GM12878 (cell line): ENCODE results near the gene NECAB3. TPM values are rescaled to one million over a fixed set of nuclear protein-coding genes. Genes with fewer than 3 reads are reported as not detected.

Experiments
- ATAC-seq: fragments of 200-7000 bp; cut with Tn5 transposase; 3 replicates; pipeline ENCODE4 v1.9.1; 2020; ENCODE audit warnings: mild to moderate bottlenecking, moderate library complexity
- BruUV-seq: library from RNA; stranded (reverse); fragments of 400-500 nt; replicated peaks from 2 replicates; lab custom pipeline; 2021; lab: Mats Ljungman, UMichigan
- CTCF ChIA-PET: fragments of 300-600 bp; sonication (Branson Sonifier 250); formaldehyde crosslinking; extraction: SDS; loops from one replicate; lab custom pipeline; 2021; ENCODE audit warnings: inconsistent platforms; lab: Yijun Ruan, JAX
- POLR2A ChIA-PET: fragments of 350-600 bp; formaldehyde crosslinking; extraction: SDS; loops from one replicate; lab custom pipeline; 2021; ENCODE audit warnings: inconsistent platforms; lab: Charles Lee
- RAD21 ChIA-PET: fragments of 300-600 bp; sonication (Branson Sonifier 250); formaldehyde crosslinking; loops from one replicate; lab custom pipeline; 2023; ENCODE audit warnings: antibody characterized with exemption; ENCODE audit not compliant: unreplicated experiment; lab: Charles Lee
- SMC1A ChIA-PET: fragments of 300-600 bp; sonication (Branson Sonifier 250); formaldehyde crosslinking; loops from one replicate; lab custom pipeline; 2023; ENCODE audit not compliant: unreplicated experiment, uncharacterized antibody; lab: Charles Lee
- DNase-seq: peaks from one replicate; pipeline ENCODE4 v3.0.0-alpha.2; 2011; ENCODE audit warnings: low read depth, low spot score
- FAIRE-seq: peaks from 3 replicates; lab custom pipeline; 2011; peaks lifted over from hg19 to GRCh38; lab: Jason Lieb, UNC
- H2AFZ ChIP-seq: 2 replicates; pipeline ENCODE4 v1.6.0; 2011; ENCODE audit warnings: low read depth, low read length, control low read depth; ENCODE audit not compliant: control insufficient read depth
- H3K27ac ChIP-seq: 2 replicates; pipeline ENCODE4 v1.5.1; 2011; ENCODE audit warnings: control low read depth; ENCODE audit not compliant: control insufficient read depth, insufficient read depth
- H3K27me3 ChIP-seq, 2 experiments: replicated peaks in 1 of 2; 2 replicates each; pipeline versions ENCODE4 v1.6.0 to v1.6.1; 2011; ENCODE audit warnings: low read length in 1 of 2; ENCODE audit not compliant: control insufficient read depth in 2 of 2, insufficient read depth in 2 of 2
- H3K36me3 ChIP-seq, 2 experiments: 2 replicates each; pipeline ENCODE4 v1.5.1; 2011; ENCODE audit warnings: low read length in 1 of 2; ENCODE audit not compliant: control insufficient read depth in 2 of 2, insufficient read depth in 2 of 2
- H3K4me1 ChIP-seq: 2 replicates; pipeline ENCODE4 v1.6.1; 2011; ENCODE audit warnings: mild to moderate bottlenecking, low read length, moderate library complexity, mixed read lengths; ENCODE audit not compliant: control insufficient read depth, insufficient read depth
- H3K4me2 ChIP-seq: 2 replicates; pipeline ENCODE4 v1.6.0; 2011; ENCODE audit warnings: control low read depth; ENCODE audit not compliant: control insufficient read depth, insufficient read depth
- H3K4me3 ChIP-seq: fragments of 200-600 bp; sonication (generic); 2 replicates; pipeline ENCODE4 v1.5.1; 2016
- H3K79me2 ChIP-seq: 2 replicates; pipeline ENCODE4 v1.6.0; 2011; ENCODE audit warnings: low read length; ENCODE audit not compliant: control insufficient read depth, insufficient read depth
- H3K9ac ChIP-seq: 2 replicates; pipeline ENCODE4 v1.8.0; 2011; ENCODE audit warnings: low read length, control low read depth, mixed read lengths; ENCODE audit not compliant: control insufficient read depth, insufficient read depth
- H3K9me3 ChIP-seq: replicated peaks from 3 replicates; pipeline ENCODE4 v1.5.1; 2011; ENCODE audit warnings: mild to moderate bottlenecking, low read length; ENCODE audit not compliant: control insufficient read depth, insufficient read depth
- H4K20me1 ChIP-seq: 2 replicates; pipeline ENCODE4 v1.6.0; 2011; ENCODE audit not compliant: control insufficient read depth, insufficient read depth
- CHD1 ChIP-seq: IDR thresholded peaks from 2 replicates; pipeline ENCODE4 v1.6.1; 2012; ENCODE audit warnings: low read depth, low read length, improper control_type of control experiment
- HDGF ChIP-seq: fragments of 450-650 bp; IDR thresholded peaks from 2 replicates; pipeline ENCODE4 v1.6.1; 2016; ENCODE audit warnings: antibody characterized with exemption
- PAX5 ChIP-seq: IDR thresholded peaks from 2 replicates; pipeline ENCODE4 v1.6.1; 2011; ENCODE audit warnings: low read depth, low read length, borderline replicate concordance
- SMC3 ChIP-seq: IDR thresholded peaks from 2 replicates; pipeline ENCODE4 v1.6.1; 2011; ENCODE audit warnings: low read length, improper control_type of control experiment, borderline replicate concordance
- SRF ChIP-seq, 2 experiments: IDR thresholded peaks; 2 replicates each; pipeline ENCODE4 v1.6.1; 2011; ENCODE audit warnings: low read depth in 2 of 2, low read length in 2 of 2, mild to moderate bottlenecking in 1 of 2, moderate library complexity in 1 of 2
- ZNF217 ChIP-seq: fragments of 450-650 bp; IDR thresholded peaks from 2 replicates; pipeline ENCODE4 v1.6.1; 2017; ENCODE audit warnings: antibody characterized with exemption, mild to moderate bottlenecking
- WGBS: methylation state at CpG from one replicate; pipeline ENCODE4 v1.1.6; 2016; ENCODE audit warnings: low lambda C conversion rate; ENCODE audit not compliant: insufficient replicate concordance, insufficient coverage; ENCODE audit errors: missing lambda C conversion rate; 5-methylcytosine and 5-hydroxymethylcytosine counted together
- in situ Hi-C: fragments of 300-500 bp; cut with MboI; formaldehyde crosslinking; loops from 9 replicates; pipeline ENCODE4 v1.14.3; 2018; ENCODE audit warnings: mixed read lengths
- intact Hi-C: fragments of 100-400 bp; cut with micrococcal nuclease; formaldehyde crosslinking; loops from one replicate; pipeline ENCODE4 v1.14.2; 2022; ENCODE audit not compliant: unreplicated experiment
- polyA plus RNA-seq, 11 experiments: library from polyadenylated mRNA; depleted of rRNA in 4 of 11; unstranded in 6 of 11; stranded (reverse) in 5 of 11; fragments of >200 nt; fragmentation: Nextera tagmentation in 4 of 11; fragmentation: Illumina TruSeq in 1 of 11; extraction: Ambion mirVana in 4 of 11; extraction: Trizol in 1 of 11; gene quantifications; 1 replicate in 1 of 11; 2 replicates in 10 of 11; pipeline versions ENCODE4 v1.2.1 to v1.2.3, GENCODE V29; 2011 to 2016; ENCODE audit warnings: inconsistent platforms in 2 of 11, missing spikeins in 2 of 11, low read depth in 1 of 11
- total RNA-seq, 4 experiments: library from RNA; depleted of rRNA in 3 of 4; stranded (reverse); fragments of >200 nt in 3 of 4; fragmentation: Illumina TruSeq in 1 of 4; extraction: Trizol in 1 of 4; gene quantifications; 2 replicates each; pipeline versions ENCODE4 v1.2.1 to v1.2.3, GENCODE V29; 2013 to 2021

Gene NECAB3
- total and polyA plus RNA-seq, 10 of the 15 experiments (the other 5 are each of a cell fraction or from before 2014, with no cell fraction given): 0.21 to 17.0 (median 7.2) TPM

DNA sequence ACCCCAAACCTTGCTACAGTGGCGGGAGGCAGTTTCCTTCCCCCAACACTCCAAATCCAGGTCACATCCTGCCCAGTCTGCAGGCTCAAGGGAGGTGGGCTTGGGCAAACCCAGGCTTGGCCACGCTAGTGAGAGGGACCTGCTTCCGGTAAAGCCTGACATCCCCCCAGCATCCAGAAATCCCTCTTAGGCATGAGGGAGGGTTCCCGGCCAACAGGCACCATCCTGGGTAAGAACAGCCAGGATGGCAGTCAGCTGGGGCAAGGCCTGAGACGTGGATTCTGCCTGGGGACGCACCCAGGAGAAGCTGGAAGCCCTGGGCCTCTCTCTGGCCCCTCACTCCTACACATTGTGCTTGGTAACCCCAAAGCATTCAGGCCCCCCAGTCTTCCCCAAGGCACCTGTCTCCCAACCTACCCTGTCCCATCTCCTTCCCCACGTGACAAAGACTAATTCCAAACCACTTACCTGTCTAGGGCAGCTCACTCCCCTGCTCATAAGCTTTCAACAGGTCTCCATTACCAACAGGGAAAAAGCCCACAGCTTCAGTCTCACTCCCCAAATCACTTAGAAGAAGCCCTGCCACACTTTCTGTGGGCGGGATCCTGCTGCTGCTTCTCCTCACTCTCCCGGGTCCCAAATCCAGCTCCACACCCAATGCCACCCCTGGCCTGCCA is 10.0 kb downstream of the NECAB3 start:
- Histone ChIP-seq H2AFZ (peak overlapping the region; percentile 91), H3K4me1 (peaks cover 29% of the 10 kb centered on the region), H3K36me3 (no peaks in the 10 kb centered on the region), H3K27ac (peak overlapping the region; percentile 88), H3K4me3 (peak overlapping the region; percentile 87), H3K79me2 (peaks cover 2% of the 10 kb centered on the region), H3K4me2 (peak overlapping the region; percentile 99), H3K9ac (peak overlapping the region; percentile 91), H3K27me3 (no peaks in the 10 kb centered on the region), H3K9me3 (no peaks in the 10 kb centered on the region), H4K20me1 (peaks cover 4% of the 10 kb centered on the region; the same call in 1 of the 2 replicates)
- DNase-seq (no peak), ATAC-seq (no peak), FAIRE-seq (no peak)
- ChIA-PET SMC1A (interaction anchor here (0.6 to 1.6 kb wide), 5 partner anchors 11 to 265 kb away, joined by 3 to 4 read pairs (median 4); no protein-coding TSS in a partner anchor), CTCF (interaction anchor here (0.6 to 3.2 kb wide), 8 partner anchors 11 to 219 kb away, joined by 3 to 20 read pairs (median 3); no protein-coding TSS in a partner anchor), RAD21 (interaction anchor here (1.0 to 2.2 kb wide), 6 partner anchors 12 to 206 kb away, joined by 3 to 10 read pairs (median 6); partner anchors contain the start of genes CBFA2T2 and ZNF341), POLR2A (interaction anchor here (0.9 to 2.4 kb wide), 5 partner anchors 11 to 174 kb away, joined by 3 to 9 read pairs (median 3); partner anchors contain the start of genes CBFA2T2 and PXMP4)
- WGBS: 47% methylated on average over 8 of the region's 9 CpGs
- BruUV-seq: TSS peak; percentile 83
- in situ Hi-C loops (no loop called here), intact Hi-C loops (loop anchor here (1.0 to 10.0 kb wide), 2 partner anchors 25 to 461 kb away; no protein-coding TSS in a partner anchor)
- no peak for TF ChIP-seq CHD1
- peak; percentile 55; the same call in 1 of the 2 replicates for TF ChIP-seq HDGF
- TF ChIP-seq PAX5: 0 out of 2 replicates have a peak, but pooled peaks have one; percentile 3
- no peak for TF ChIP-seq SRF (IDR thresholded peaks at IDR 0.05; ENCODE audit: low read depth in 2 of 2, low read length in 2 of 2)
- TF ChIP-seq ZNF217: no peak
- TF ChIP-seq SMC3: no peak
